Caco-2 (cell line): ENCODE results near the gene RAB3GAP2. TPM values are rescaled to one million over a fixed set of nuclear protein-coding genes. Genes with fewer than 3 reads are reported as not detected.
"Not testable (repeated sequence)": the region's sequence is repeated elsewhere in the genome, so short reads cannot be mapped to it uniquely, and the experiment has no call there.

ENCODE experiments used
- BruUV-seq: library from RNA; stranded (reverse); fragments of 400-500 nt; replicated peaks from 2 replicates; lab custom pipeline; 2021; lab: Mats Ljungman, UMichigan
- CTCF ChIA-PET: fragments of 300-600 bp; sonication (Branson Sonifier 250); formaldehyde crosslinking; loops from one replicate; lab custom pipeline; 2022; ENCODE audit warnings: antibody characterized with exemption; lab: Charles Lee
- POLR2A ChIA-PET: fragments of 300-600 bp; sonication (Branson Sonifier 250); formaldehyde crosslinking; loops from one replicate; lab custom pipeline; 2022; ENCODE audit warnings: antibody characterized with exemption; lab: Charles Lee
- DNase-seq, 2 experiments: peaks; one replicate each; pipeline versions ENCODE4 v3.0.0 to v3.0.0-alpha.2; 2020 to 2022
- H3K27me3 ChIP-seq: replicated peaks from 2 replicates; pipeline ENCODE4 v1.6.0; 2011; ENCODE audit warnings: low read length; ENCODE audit not compliant: control insufficient read depth, insufficient read depth
- H3K36me3 ChIP-seq: 2 replicates; pipeline ENCODE4 v1.5.1; 2011; ENCODE audit warnings: low read length; ENCODE audit not compliant: control insufficient read depth, insufficient read depth
- H3K4me1 ChIP-seq: fragments of 250-450 bp; sonication (Bioruptor Pico); 2 replicates; pipeline ENCODE4 v1.5.1; 2020; ENCODE audit warnings: mild to moderate bottlenecking
- H3K4me3 ChIP-seq: 2 replicates; pipeline ENCODE4 v1.5.1; 2011; ENCODE audit warnings: low read depth, mild to moderate bottlenecking, control low read depth, low read length
- H3K9me3 ChIP-seq: fragments of 250-450 bp; sonication (Bioruptor Pico); 2 replicates; pipeline ENCODE4 v1.5.1; 2020; ENCODE audit warnings: mild to moderate bottlenecking, moderate library complexity
- H3K27ac Mint-ChIP-seq: one replicate; pipeline ENCODE4 v1.8.0; 2022; ENCODE audit warnings: mixed read lengths; ENCODE audit not compliant: unreplicated experiment
- H3K27me3 Mint-ChIP-seq: one replicate; pipeline ENCODE4 v1.8.0; 2022; ENCODE audit warnings: mixed read lengths; ENCODE audit not compliant: insufficient read depth, unreplicated experiment
- H3K36me3 Mint-ChIP-seq: one replicate; pipeline ENCODE4 v1.8.0; 2022; ENCODE audit warnings: mild to moderate bottlenecking, mixed read lengths; ENCODE audit not compliant: insufficient read depth, unreplicated experiment
- H3K4me1 Mint-ChIP-seq: one replicate; pipeline ENCODE4 v1.8.0; 2022; ENCODE audit warnings: low read depth, mixed read lengths; ENCODE audit not compliant: unreplicated experiment
- H3K4me3 Mint-ChIP-seq: one replicate; pipeline ENCODE4 v1.8.0; 2022; ENCODE audit warnings: mild to moderate bottlenecking, moderate library complexity, mixed read lengths; ENCODE audit not compliant: unreplicated experiment
- H3K9me3 Mint-ChIP-seq: one replicate; pipeline ENCODE4 v1.8.0; 2022; ENCODE audit warnings: mixed read lengths; ENCODE audit not compliant: unreplicated experiment
- intact Hi-C: fragments of 100-400 bp; cut with micrococcal nuclease; formaldehyde crosslinking; loops from one replicate; pipeline ENCODE4 v1.10.0; 2022; ENCODE audit not compliant: unreplicated experiment
- total RNA-seq: library from RNA; stranded (reverse); gene quantifications from 2 replicates; pipeline ENCODE4 v1.2.3, GENCODE V29; 2022
- TF ChIP-seq, protein P1 (sequence below), 2 experiments: fragments of 200-600 bp in 1 of 2; IDR thresholded peaks; 1 replicate in 1 of 2; 2 replicates in 1 of 2; pipeline versions ENCODE4 v1.5.1 to v1.8.0; 2011 to 2022; ENCODE audit warnings: antibody characterized with exemption in 1 of 2, control low read depth in 1 of 2, inconsistent platforms in 1 of 2, low read depth in 1 of 2, low read length in 1 of 2, mild to moderate bottlenecking in 1 of 2, moderate library complexity in 1 of 2; ENCODE audit not compliant: insufficient read depth in 1 of 2, severe bottlenecking in 1 of 2, unreplicated experiment in 1 of 2

Gene RAB3GAP2
- total RNA-seq, 1 experiment from 2014 or later = 41.1 TPM

DNA sequence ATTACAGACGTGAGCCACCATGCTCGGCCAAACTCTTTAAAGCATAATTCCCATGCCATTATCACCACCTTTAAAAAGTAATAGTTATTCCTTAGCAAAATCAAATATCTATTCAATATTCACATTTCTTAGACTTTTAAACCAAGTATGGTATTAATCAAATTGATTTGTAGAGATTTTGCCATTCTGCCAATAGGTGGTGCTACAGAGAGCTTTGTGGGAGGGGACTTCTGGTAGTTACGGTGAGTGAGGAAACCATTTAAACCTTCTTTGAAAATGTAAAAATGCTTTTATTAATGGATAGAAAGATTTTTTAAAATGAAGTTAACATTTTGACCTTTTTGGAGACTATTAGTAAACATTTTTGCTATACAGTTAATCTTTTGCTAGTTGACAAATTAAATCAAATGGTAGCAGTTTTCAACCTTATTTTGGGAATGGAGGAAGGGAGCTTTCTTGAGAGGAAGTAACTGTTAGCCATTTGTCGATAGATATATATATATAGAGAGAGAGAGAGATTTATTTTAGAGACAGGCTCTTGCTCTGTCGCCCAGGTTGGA, 159.0 kb downstream of the RAB3GAP2 start:
- H3K4me3 Mint-ChIP-seq = no peak overlapping the region
- Histone ChIP-seq H3K27me3 (no peaks in the 10 kb centered on the region), H3K9me3 (no peaks in the 10 kb centered on the region; the same call in 1 of the 2 replicates), H3K4me3 (no peak overlapping the region), H3K36me3 (no peaks in the 10 kb centered on the region; the same call in 1 of the 2 replicates), H3K4me1 (no peaks in the 10 kb centered on the region)
- CTCF ChIA-PET = interaction anchor here (0.6 to 1.3 kb wide), 6 partner anchors 8 to 26 kb away, joined by 3 to 4 read pairs (median 3); partner anchors contain the start of gene BPNT1
- H3K36me3 Mint-ChIP-seq = peaks cover 65% of the 10 kb centered on the region
- POLR2A ChIA-PET = interaction anchor here (0.6 kb wide), 1 partner anchor 19 kb away, joined by 4 read pairs; the partner anchor contains the start of gene IARS2
- H3K9me3 Mint-ChIP-seq = no peaks in the 10 kb centered on the region
- TF ChIP-seq, protein P1, sequence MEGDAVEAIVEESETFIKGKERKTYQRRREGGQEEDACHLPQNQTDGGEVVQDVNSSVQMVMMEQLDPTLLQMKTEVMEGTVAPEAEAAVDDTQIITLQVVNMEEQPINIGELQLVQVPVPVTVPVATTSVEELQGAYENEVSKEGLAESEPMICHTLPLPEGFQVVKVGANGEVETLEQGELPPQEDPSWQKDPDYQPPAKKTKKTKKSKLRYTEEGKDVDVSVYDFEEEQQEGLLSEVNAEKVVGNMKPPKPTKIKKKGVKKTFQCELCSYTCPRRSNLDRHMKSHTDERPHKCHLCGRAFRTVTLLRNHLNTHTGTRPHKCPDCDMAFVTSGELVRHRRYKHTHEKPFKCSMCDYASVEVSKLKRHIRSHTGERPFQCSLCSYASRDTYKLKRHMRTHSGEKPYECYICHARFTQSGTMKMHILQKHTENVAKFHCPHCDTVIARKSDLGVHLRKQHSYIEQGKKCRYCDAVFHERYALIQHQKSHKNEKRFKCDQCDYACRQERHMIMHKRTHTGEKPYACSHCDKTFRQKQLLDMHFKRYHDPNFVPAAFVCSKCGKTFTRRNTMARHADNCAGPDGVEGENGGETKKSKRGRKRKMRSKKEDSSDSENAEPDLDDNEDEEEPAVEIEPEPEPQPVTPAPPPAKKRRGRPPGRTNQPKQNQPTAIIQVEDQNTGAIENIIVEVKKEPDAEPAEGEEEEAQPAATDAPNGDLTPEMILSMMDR (IDR thresholded peaks at IDR 0.05; ENCODE audit: insufficient read depth in 1 of 2, low read depth in 1 of 2, low read length in 1 of 2, severe bottlenecking in 1 of 2, unreplicated experiment in 1 of 2) = peak in 1 of 2 experiments; percentile 61
- peak in 1 of 2 experiments; percentile 48 for DNase-seq
- BruUV-seq = no TSS peak
- H3K27ac Mint-ChIP-seq = no peak overlapping the region
- no peaks in the 10 kb centered on the region for H3K4me1 Mint-ChIP-seq
- intact Hi-C loops = no loop called here
- no peaks in the 10 kb centered on the region for H3K27me3 Mint-ChIP-seq

DNA sequence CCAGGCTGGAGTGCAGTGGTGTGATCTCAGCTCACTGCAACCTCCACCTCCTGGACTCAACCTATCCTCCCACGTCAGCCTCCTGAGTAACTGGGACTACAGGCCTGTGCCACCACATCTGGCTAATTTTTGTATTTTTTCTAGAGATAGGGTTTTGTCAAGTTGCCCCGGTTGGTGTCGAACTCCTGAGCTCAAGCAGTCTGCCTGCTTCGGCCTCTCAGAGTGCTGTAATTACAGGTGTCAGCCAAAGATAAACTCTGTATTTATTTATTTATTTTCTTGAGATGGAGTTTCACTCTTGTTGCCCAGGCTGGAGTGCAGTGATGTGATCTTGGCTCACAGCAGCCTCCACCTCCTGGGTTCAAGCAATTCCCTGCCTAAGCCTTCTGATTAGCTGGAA, 159.7 kb downstream of the RAB3GAP2 start:
- H3K4me1 Mint-ChIP-seq, H3K4me1 ChIP-seq, H3K27me3 ChIP-seq, H3K36me3 ChIP-seq, intact Hi-C loops, H3K27ac Mint-ChIP-seq, H3K27me3 Mint-ChIP-seq, H3K4me3 Mint-ChIP-seq, H3K9me3 ChIP-seq, BruUV-seq, H3K9me3 Mint-ChIP-seq, DNase-seq, H3K4me3 ChIP-seq: not testable (repeated sequence)
- peaks cover 69% of the 10 kb centered on the region for H3K36me3 Mint-ChIP-seq
- POLR2A ChIA-PET = interaction anchor here (0.6 to 0.7 kb wide), 3 partner anchors 12 to 123 kb away, joined by 3 to 4 read pairs (median 3); no protein-coding TSS in a partner anchor
- CTCF ChIA-PET = interaction anchor here (0.6 to 1.3 kb wide), 6 partner anchors 11 to 30 kb away, joined by 3 to 4 read pairs (median 3); partner anchors contain the start of gene BPNT1

DNA sequence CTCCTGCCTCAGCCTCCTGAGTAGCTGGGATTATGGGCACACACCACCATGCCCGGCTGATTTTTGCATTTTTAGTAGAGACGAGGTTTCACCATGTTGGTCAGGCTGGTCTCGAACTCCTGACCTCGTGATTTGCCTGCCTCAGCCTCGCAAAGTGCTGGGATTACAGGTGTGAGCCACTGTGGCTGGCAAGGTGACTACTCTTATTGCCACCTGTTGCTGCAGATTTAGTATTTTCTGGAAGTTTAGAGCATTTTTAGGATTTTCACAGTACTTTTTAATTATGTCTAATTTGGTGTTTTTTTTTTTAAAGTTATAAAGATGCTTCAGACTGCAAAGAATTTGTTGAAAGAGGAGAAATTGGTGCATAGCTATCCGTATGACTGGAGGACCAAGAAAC, 161.8 kb downstream of the RAB3GAP2 start:
- DNase-seq, H3K4me3 ChIP-seq, POLR2A ChIA-PET, H3K9me3 Mint-ChIP-seq, H3K27me3 ChIP-seq, H3K36me3 ChIP-seq, H3K4me1 Mint-ChIP-seq, H3K9me3 ChIP-seq, intact Hi-C loops, H3K27me3 Mint-ChIP-seq, H3K27ac Mint-ChIP-seq, BruUV-seq, H3K4me1 ChIP-seq, H3K4me3 Mint-ChIP-seq, CTCF ChIA-PET: not testable (repeated sequence)
- peaks cover 71% of the 10 kb centered on the region for H3K36me3 Mint-ChIP-seq

DNA sequence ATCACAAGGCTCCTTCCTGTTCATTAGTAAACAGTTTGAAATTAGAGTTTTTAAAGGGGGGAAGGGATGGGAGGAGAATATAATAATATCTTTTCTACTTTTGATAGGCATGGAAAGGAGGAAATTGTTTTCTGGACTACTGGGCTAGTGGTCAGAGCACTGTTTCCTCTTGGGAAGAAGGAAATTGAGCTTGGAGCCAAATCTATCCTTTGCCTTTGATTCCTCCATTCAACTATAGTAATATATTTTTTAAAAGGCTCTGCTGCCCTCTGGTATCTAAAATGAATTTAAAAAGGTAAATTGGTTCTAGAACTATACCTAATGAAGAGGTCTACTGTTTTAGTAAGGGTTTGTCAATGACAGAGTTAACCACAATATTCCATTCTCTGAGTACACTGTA, 172.4 kb downstream of the RAB3GAP2 start:
- Mint-ChIP-seq H3K27me3 (no peaks in the 10 kb centered on the region), H3K27ac (no peak overlapping the region), H3K9me3 (no peaks in the 10 kb centered on the region), H3K36me3 (peaks cover 68% of the 10 kb centered on the region), H3K4me3 (no peak overlapping the region), H3K4me1 (peaks cover 10% of the 10 kb centered on the region)
- H3K27me3 ChIP-seq = no peaks in the 10 kb centered on the region
- TF ChIP-seq, protein P1 (IDR thresholded peaks at IDR 0.05; ENCODE audit: insufficient read depth in 1 of 2, low read depth in 1 of 2, low read length in 1 of 2, severe bottlenecking in 1 of 2, unreplicated experiment in 1 of 2) = no peak
- ChIA-PET CTCF (no interaction called here), POLR2A (interaction anchor here (0.7 kb wide), 1 partner anchor 12 kb away, joined by 4 read pairs; no protein-coding TSS in a partner anchor)
- no TSS peak for BruUV-seq
- no peak for DNase-seq
- H3K4me1 ChIP-seq = no peaks in the 10 kb centered on the region
- H3K4me3 ChIP-seq = no peak overlapping the region
- no peaks in the 10 kb centered on the region for H3K9me3 ChIP-seq
- peaks cover 2% of the 10 kb centered on the region; the same call in 1 of the 2 replicates for H3K36me3 ChIP-seq
- intact Hi-C loops = no loop called here
